ENCODE data around the gene COPS6.

Gene COPS6

GRCh38 chr7:100088621-100089457 lies at the start of gene COPS6:
TSS of gene COPS6 (plus strand) at chr7:100088969. CDS start at chr7:100088991, 22 bp downstream.
- DNase-seq (ENCODE audit: low read depth in 2 of 2), result peak; percentile 54

DNA sequence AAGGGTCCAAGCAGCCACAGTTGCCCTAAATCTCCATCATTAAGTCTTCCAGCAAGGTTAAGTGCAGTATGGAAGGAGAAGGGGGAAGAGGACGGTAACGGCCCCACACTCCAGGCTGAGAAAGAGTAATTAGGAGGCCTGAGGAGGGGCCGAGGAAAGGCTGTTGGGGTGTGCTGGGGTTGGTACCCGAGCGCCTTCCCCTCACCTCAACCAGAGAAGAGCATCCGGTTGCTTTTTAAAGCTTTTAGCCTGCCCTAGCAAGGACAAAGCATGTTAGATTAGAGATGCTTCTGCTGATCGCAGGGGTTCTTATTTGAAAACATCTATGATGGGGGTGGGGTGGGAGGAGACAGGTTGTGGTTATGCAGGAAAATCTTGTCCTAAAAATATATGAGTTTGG lies 48.2 kb upstream of the COPS6 start:
- no peak for DNase-seq (ENCODE audit: low read depth in 2 of 2)

- no peak for DNase-seq (ENCODE audit: low read depth in 2 of 2)
Measured at GRCh38 chr7:100044718-100045117, 44.1 kb upstream of the COPS6 start.

- DNase-seq (ENCODE audit: low read depth in 2 of 2), result no peak
Measured at GRCh38 chr7:100048680-100049079, 40.1 kb upstream of the COPS6 start.

DNA sequence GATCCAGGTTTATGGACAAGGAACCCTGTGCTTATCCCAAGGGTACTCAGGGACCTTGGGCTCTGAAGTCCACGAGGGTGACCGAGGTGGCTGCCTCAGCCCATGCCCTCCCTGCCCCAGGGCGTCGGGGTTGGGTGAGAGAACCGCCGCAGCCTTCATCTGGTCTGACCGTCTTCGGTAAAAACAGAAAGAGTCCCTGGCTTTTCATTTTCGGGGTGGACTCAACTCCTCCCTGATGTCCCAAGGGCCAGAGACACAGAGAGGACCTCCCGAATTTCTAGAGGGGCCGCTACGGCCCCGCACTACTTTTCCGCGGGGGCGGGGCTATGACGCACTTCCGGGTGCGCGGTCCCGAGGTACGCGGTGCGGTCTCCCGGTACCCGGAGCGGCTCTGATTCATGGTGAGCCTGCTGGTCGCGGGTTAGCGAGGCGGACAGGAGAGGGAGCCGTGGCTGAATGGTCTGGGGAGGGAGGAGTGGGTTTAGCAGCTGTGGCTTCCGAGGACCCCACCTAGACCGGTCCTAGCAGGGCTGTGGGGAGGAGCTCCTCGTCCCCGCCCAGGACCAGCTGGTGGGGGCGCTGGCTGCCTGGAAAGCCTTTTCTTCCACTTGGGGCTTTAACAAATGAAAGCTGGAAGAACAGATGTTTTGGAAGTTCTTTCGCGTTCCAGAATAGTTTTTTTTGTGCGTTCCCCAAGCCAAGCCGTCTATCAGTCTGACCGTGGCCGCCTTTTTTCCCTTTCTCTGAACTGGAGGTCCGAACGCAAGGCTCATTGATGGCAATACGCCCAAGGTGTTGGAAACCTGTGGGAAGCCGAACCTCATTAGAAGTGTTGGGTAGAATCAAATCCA lies 39.1 kb upstream of the COPS6 start, which contains the start of gene ZSCAN21:
Gene ZSCAN21, plus strand, starts transcription at position 334 of the 851 bp plus-strand sequence. CDS start 7,233 bp downstream, outside the sequence.
- peak; percentile 61 to 65 for DNase-seq (ENCODE audit: low read depth in 2 of 2)

GRCh38 chr7:100051611-100052010 lies 37.2 kb upstream of the COPS6 start:
- no peak for DNase-seq (ENCODE audit: low read depth in 2 of 2)

- peak in 1 of 2 experiments; percentile 9 for DNase-seq (ENCODE audit: low read depth in 2 of 2)
Measured at GRCh38 chr7:100053215-100053614, 35.6 kb upstream of the COPS6 start.

GRCh38 chr7:100057006-100057405 lies 31.8 kb upstream of the COPS6 start:
- no peak for DNase-seq (ENCODE audit: low read depth in 2 of 2)

GRCh38 chr7:100059251-100059739 lies 29.5 kb upstream of the COPS6 start:
- no peak for DNase-seq (ENCODE audit: low read depth in 2 of 2)

DNA sequence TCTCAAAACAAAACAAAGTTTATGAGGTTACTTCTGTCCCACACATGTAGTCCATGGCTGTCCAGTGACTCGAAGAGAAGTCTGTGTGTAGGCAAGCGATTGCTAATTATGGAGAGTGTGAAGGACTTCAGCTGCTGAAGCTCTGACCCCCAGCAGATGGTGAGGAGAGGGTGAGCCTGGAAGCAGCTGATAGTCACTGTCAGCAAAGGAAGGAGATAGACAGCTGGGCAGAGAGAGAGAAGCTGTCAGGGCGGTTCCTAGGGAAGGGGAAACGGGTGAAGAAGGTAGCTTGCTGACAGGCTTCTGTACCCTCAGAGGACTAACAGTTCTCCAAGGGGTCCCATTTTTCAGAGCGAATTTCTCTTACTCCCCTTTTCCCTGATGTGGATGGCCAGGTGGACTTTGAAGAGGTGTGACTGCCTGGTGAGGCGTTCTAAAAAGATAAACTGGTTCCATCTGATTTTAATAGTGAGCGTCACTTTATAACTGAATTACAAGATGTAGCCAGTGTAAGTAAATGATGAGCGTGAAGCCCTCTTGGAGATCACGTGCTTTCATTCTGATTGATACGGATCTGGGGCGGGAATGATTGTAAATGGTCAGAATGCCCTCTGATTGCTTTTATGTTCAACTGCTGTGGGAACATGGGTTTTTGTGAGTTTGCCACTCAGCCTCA lies 27.1 kb upstream of the COPS6 start:
- no peak for DNase-seq (ENCODE audit: low read depth in 2 of 2)

DNA sequence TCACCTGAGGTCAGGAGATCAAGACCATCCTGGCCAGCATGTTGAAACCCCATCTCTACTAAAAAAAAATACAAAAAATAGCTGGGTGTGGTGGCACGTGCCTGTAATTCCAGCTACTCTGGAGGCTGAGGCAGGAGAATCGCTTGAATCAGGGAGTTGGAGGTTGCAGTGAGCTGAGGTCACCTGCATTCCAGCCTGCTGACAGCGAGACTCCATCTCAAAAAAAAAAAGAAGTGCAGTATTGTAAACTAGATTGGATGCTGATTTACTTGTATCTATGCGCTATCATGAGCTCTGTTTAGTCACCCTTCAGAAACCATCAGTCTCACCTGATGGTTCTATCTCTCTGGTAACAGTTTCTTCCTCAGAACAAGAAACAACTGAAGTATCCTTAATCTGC lies 25.4 kb upstream of the COPS6 start:
- DNase-seq (ENCODE audit: low read depth in 2 of 2), result no peak

GRCh38 chr7:100064162-100064561 lies 24.6 kb upstream of the COPS6 start:
- no peak for DNase-seq (ENCODE audit: low read depth in 2 of 2)

GRCh38 chr7:100065452-100066186 lies 23.1 kb upstream of the COPS6 start:
- peak; percentile 73 to 74 for DNase-seq (ENCODE audit: low read depth in 2 of 2)

DNA sequence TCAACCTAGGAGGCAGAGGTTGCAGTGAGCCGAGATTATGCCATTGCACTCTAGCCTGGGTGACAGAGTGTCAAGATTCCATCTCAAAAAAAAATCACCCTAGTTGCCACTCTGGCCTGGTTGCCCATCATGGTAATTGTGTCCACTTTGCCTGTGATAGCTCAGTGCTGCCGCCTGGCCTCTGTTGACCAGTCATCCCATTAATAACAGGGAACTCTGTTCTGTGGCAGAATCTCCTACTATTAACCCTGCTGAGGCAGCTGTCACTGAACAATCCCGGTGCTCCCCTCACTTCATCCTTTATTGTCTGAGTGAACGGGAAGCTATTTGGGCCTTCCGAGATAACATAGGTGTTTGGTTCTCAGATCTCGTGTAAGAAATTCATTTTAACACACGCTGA lies 21.8 kb upstream of the COPS6 start:
- no peak for DNase-seq (ENCODE audit: low read depth in 2 of 2)

- no peak for DNase-seq (ENCODE audit: low read depth in 2 of 2)
Measured at GRCh38 chr7:100069991-100070390, 18.8 kb upstream of the COPS6 start.

DNA sequence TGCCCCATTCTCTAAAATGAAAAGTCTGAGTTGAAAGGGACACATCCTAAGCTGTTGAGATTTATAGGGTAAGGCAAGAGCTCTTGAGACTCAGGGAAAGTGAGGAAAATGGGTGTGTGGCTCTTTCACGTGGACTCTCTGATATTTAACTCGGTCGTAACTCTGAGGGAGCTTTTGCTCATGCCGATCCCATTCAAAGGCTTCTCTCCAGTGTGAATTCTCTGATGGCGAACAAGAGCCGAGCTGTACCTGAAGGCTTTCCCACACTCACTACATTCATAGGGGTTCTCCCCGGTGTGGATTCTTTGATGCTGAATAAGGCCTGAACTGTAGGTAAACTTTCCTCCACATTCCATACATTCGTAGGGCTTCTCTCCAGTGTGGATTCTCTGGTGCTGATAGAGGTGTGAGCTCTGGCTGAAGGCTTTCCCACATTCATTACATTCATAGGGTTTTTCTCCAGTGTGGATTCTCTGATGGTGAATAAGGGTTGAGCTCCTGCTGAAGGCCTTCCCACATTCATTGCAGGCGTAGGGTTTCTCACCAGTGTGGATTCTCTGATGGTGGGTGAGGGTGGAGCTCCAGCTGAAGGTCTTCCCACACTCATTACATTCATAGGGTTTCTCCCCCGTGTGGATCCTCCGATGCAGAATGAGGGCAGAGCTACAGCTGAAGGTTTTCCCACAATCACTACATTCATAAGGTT lies 17.6 kb upstream of the COPS6 start:
- DNase-seq (ENCODE audit: low read depth in 2 of 2), result no peak

DNA sequence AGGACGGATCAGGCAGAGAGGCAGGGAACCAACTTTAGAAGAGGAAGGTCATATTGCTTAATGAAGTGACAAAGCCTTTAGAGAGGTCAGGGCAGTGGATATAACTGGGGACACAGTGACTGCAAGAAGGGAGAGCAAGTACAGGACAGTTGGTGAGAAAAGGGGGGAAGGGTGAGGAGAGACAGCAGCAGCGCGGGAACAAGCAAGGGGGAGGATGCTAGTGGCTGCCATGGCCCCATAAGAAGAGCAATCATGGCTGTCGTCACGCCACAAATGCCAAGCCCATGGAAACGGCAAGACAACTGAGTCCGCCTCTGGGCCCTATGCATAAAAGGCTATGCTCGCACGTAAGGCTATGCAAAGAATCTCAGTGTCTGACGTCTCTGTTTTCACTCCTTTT lies 16.3 kb upstream of the COPS6 start:
- DNase-seq (ENCODE audit: low read depth in 2 of 2), result no peak

DNA sequence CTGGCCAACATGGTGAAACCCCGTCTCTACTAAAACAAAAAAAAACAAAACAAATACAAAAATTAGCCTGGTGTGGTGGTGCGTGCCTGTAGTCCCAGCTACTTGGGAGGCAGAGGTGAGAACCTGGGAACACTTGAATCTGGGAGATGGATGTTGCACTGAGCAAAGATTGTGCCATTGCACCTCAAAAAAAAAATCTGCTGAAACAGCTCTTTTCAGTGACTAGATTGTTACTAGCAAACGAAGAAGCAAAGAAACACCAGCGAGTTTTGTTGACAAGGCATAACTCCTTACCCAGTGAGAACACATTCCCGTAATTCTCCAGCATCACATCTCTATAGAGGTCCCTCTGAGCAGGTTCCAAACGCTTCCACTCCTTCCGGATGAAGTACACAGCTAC lies 13.9 kb upstream of the COPS6 start:
- DNase-seq (ENCODE audit: low read depth in 2 of 2), result no peak

- no peak for DNase-seq (ENCODE audit: low read depth in 2 of 2)
Measured at GRCh38 chr7:100075418-100075817, 13.4 kb upstream of the COPS6 start.

DNA sequence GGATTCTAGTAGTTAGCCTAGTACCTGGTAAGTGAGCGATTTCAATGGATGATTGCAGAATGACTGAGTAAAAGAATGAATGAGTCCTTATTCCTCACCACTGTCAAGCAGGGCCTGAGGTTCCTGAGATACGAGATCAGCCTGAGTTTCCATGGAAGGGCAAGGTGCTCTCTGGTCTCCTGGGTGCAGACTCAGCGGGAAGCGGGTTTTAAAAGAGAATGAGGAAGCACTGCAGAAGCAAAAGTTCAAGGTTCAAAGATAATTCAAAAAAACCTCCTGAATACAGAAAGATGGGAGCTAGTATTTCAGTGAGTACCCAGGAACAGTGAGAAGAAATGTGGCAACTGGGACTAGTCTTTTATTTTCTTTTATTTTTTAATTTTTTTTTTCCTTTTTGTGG lies 11.6 kb upstream of the COPS6 start:
- DNase-seq (ENCODE audit: low read depth in 2 of 2), result no peak
